Adrenal gland (tissue), 5 donors: ENCODE data around the gene ZNF469.

Experiments used
- CTCF ChIP-seq, 6 experiments: fragments of 450-650 bp in 4 of 6; fragments of 200-600 bp in 2 of 6; sonication (generic) in 1 of 6; IDR thresholded peaks; 1 replicate in 5 of 6; 2 replicates in 1 of 6; pipeline versions ENCODE4 v1.5.1 to v1.8.0; 2016 to 2021; ENCODE audit warnings: antibody characterized with exemption in 6 of 6, mild to moderate bottlenecking in 2 of 6, moderate library complexity in 1 of 6
- POLR2A ChIP-seq, 2 donors: fragments of 450-650 bp; IDR thresholded peaks; one replicate each; pipeline ENCODE4 v1.6.1; 2017; ENCODE audit warnings: antibody characterized with exemption in 2 of 2, mild to moderate bottlenecking in 2 of 2, moderate library complexity in 1 of 2
- donor health status: DM: no; HTN: no; CAD: no.

DNA sequence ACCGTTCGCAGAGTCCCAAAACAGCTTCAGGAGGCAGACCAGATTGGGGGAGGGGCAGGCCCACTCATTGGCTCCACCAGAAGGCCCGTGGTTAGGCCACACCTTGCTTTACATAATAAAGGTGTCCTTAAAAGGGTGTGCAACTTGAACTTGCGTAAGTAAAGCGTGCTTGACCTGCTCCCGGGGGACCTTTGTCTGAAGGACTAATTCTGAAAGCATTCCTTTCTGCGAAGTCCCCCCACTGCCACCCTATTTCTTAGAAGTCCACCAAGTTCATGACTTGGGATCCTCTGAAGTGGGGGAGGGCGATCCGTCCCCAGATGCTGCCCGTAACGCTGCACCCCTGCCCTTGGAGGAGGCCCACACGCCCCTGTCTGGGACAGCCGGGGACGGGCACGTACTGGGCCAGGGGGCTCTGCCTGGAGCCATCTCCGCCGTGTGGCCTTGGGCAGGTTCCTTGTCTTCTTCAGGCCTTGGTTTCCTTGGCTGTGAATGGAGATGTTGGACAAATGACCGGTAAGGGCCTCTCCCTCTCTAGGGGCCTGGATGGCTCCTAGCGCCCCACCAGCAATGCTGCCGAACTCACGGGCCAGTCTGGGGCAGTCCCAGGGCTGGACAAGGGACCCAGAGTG is 823 bp upstream of the ZNF469 start:
- TF ChIP-seq POLR2A (IDR thresholded peaks at IDR 0.05) = no peak
- no peak for TF ChIP-seq CTCF (IDR thresholded peaks at IDR 0.05)
